Mononuclear cell (primary cell): Measurements from ENCODE around the gene C1orf115. TPM values are rescaled to one million over a fixed set of nuclear protein-coding genes. Genes with fewer than 3 reads are reported as not detected.
A peak's percentile ranks its signal among the peaks of the same experiment; 100 is the strongest.

ENCODE experiments used
- H3K27me3 ChIP-seq: 2 replicates; pipeline ENCODE4 v1.6.0; 2011; ENCODE audit warnings: low read length, control low read depth; ENCODE audit not compliant: insufficient read depth
- H3K4me1 ChIP-seq: 2 replicates; pipeline ENCODE4 v1.5.1; 2011; ENCODE audit warnings: mild to moderate bottlenecking, low read length, control low read depth; ENCODE audit not compliant: insufficient read depth
- H3K4me3 ChIP-seq: 2 replicates; pipeline ENCODE4 v1.5.1; 2011; ENCODE audit warnings: mild to moderate bottlenecking, low read length, moderate library complexity
- H3K9me3 ChIP-seq: 2 replicates; pipeline ENCODE4 v1.5.1; 2011; ENCODE audit warnings: low read depth, mild to moderate bottlenecking, control low read depth, low read length
- total RNA-seq: library from RNA; depleted of rRNA; stranded (reverse); fragments of >200 nt; gene quantifications from one replicate; pipeline ENCODE4 v1.2.3, GENCODE V29; 2012

The C1orf115 gene
- total RNA-seq, 1 donor: 1.3 TPM

GRCh38 chr1:220684890-220685289 is 5.3 kb upstream of the C1orf115 start:
- no peaks in the 10 kb centered on the region for H3K9me3 ChIP-seq

GRCh38 chr1:220685879-220686278 is 4.3 kb upstream of the C1orf115 start:
- peaks cover 16% of the 10 kb centered on the region for H3K4me1 ChIP-seq
- no peak overlapping the region for H3K4me3 ChIP-seq
- H3K9me3 ChIP-seq: no peaks in the 10 kb centered on the region
- H3K27me3 ChIP-seq: peaks cover 13% of the 10 kb centered on the region

More at GRCh38 chr1:220684890-220685289, 5.3 kb upstream of the C1orf115 start:
- peaks cover 10% of the 10 kb centered on the region for H3K4me1 ChIP-seq
- H3K4me3 ChIP-seq: no peak overlapping the region
- H3K27me3 ChIP-seq: peaks cover 8% of the 10 kb centered on the region

- H3K4me1 ChIP-seq: peaks cover 19% of the 10 kb centered on the region
- H3K4me3 ChIP-seq: no peak overlapping the region
- H3K9me3 ChIP-seq: no peaks in the 10 kb centered on the region
- H3K27me3 ChIP-seq: peaks cover 29% of the 10 kb centered on the region
Observed at GRCh38 chr1:220687809-220688208, 2.4 kb upstream of the C1orf115 start.

- Histone ChIP-seq H3K9me3 (no peaks in the 10 kb centered on the region), H3K27me3 (peaks cover 30% of the 10 kb centered on the region), H3K4me3 (peak overlapping the region; percentile 41), H3K4me1 (peaks cover 19% of the 10 kb centered on the region)
Observed at GRCh38 chr1:220689666-220690065, 497 bp upstream of the C1orf115 start.

GRCh38 chr1:220691053-220691684 is 1.0 kb downstream of the C1orf115 start:
- Histone ChIP-seq H3K4me1 (peaks cover 13% of the 10 kb centered on the region), H3K4me3 (no peak overlapping the region), H3K9me3 (no peaks in the 10 kb centered on the region), H3K27me3 (peaks cover 30% of the 10 kb centered on the region)

GRCh38 chr1:220692436-220693228 is 2.5 kb downstream of the C1orf115 start:
- Histone ChIP-seq H3K4me1 (peaks cover 13% of the 10 kb centered on the region), H3K9me3 (no peaks in the 10 kb centered on the region), H3K4me3 (no peak overlapping the region), H3K27me3 (peaks cover 30% of the 10 kb centered on the region)

GRCh38 chr1:220694866-220695382 is 4.8 kb downstream of the C1orf115 start:
- Histone ChIP-seq H3K4me1 (peaks cover 9% of the 10 kb centered on the region), H3K9me3 (no peaks in the 10 kb centered on the region), H3K4me3 (no peak overlapping the region), H3K27me3 (peaks cover 21% of the 10 kb centered on the region)

- Histone ChIP-seq H3K9me3 (no peaks in the 10 kb centered on the region), H3K4me1 (peaks cover 8% of the 10 kb centered on the region), H3K4me3 (no peak overlapping the region), H3K27me3 (peaks cover 21% of the 10 kb centered on the region)
Observed at GRCh38 chr1:220695426-220695825, 5.3 kb downstream of the C1orf115 start.

GRCh38 chr1:220696226-220696862 is 6.2 kb downstream of the C1orf115 start:
- Histone ChIP-seq H3K4me3 (no peak overlapping the region), H3K9me3 (no peaks in the 10 kb centered on the region), H3K27me3 (peaks cover 12% of the 10 kb centered on the region), H3K4me1 (no peaks in the 10 kb centered on the region)

- H3K4me3 ChIP-seq: no peak overlapping the region
- peaks cover 3% of the 10 kb centered on the region for H3K4me1 ChIP-seq
Observed at GRCh38 chr1:220696863-220697231, 6.7 kb downstream of the C1orf115 start.

GRCh38 chr1:220697326-220697725 is 7.2 kb downstream of the C1orf115 start:
- no peak overlapping the region for H3K4me3 ChIP-seq
- H3K4me1 ChIP-seq: peaks cover 7% of the 10 kb centered on the region
- H3K27me3 ChIP-seq: peaks cover 5% of the 10 kb centered on the region
- no peaks in the 10 kb centered on the region for H3K9me3 ChIP-seq

More at GRCh38 chr1:220696863-220697231, 6.7 kb downstream of the C1orf115 start:
- peaks cover 7% of the 10 kb centered on the region for H3K27me3 ChIP-seq
- H3K9me3 ChIP-seq: no peaks in the 10 kb centered on the region

- H3K27me3 ChIP-seq: peaks cover 3% of the 10 kb centered on the region
- no peaks in the 10 kb centered on the region for H3K9me3 ChIP-seq
Observed at GRCh38 chr1:220698607-220699016, 8.4 kb downstream of the C1orf115 start.

GRCh38 chr1:220699044-220699443 is 8.9 kb downstream of the C1orf115 start:
- H3K4me1 ChIP-seq: peaks cover 12% of the 10 kb centered on the region
- H3K9me3 ChIP-seq: no peaks in the 10 kb centered on the region
- peaks cover 3% of the 10 kb centered on the region for H3K27me3 ChIP-seq
- H3K4me3 ChIP-seq: no peak overlapping the region

More at GRCh38 chr1:220698607-220699016, 8.4 kb downstream of the C1orf115 start:
- H3K4me1 ChIP-seq: peaks cover 12% of the 10 kb centered on the region
- no peak overlapping the region for H3K4me3 ChIP-seq

GRCh38 chr1:220700556-220701179 is 10.5 kb downstream of the C1orf115 start:
- H3K27me3 ChIP-seq: peaks cover 3% of the 10 kb centered on the region
- H3K9me3 ChIP-seq: no peaks in the 10 kb centered on the region
- H3K4me3 ChIP-seq: no peak overlapping the region
- H3K4me1 ChIP-seq: peaks cover 12% of the 10 kb centered on the region

GRCh38 chr1:220701974-220702373 is 11.8 kb downstream of the C1orf115 start:
- H3K27me3 ChIP-seq: peaks cover 3% of the 10 kb centered on the region
- H3K4me3 ChIP-seq: no peak overlapping the region
- H3K9me3 ChIP-seq: no peaks in the 10 kb centered on the region
- peaks cover 12% of the 10 kb centered on the region for H3K4me1 ChIP-seq
